Adipocyte (in vitro differentiated cells): ENCODE measurements around the gene SUPT5H.

Experiments used
- DNase-seq: peaks from one replicate; pipeline ENCODE4 v3.0.0-alpha.2; 2015; ENCODE audit warnings: low read depth
- H3K27me3 ChIP-seq: replicated peaks from 2 replicates; pipeline ENCODE4 v1.7.0; 2013; ENCODE audit warnings: mild to moderate bottlenecking, low read length, moderate library complexity; ENCODE audit not compliant: control insufficient read depth, insufficient read depth
- H3K36me3 ChIP-seq: 2 replicates; pipeline ENCODE4 v1.7.0; 2013; ENCODE audit warnings: low read length, mild to moderate bottlenecking, moderate library complexity; ENCODE audit not compliant: control insufficient read depth, insufficient read depth, severe bottlenecking
- H3K4me1 ChIP-seq: 2 replicates; pipeline ENCODE4 v1.7.0; 2013; ENCODE audit warnings: mild to moderate bottlenecking, low read length, moderate library complexity; ENCODE audit not compliant: control insufficient read depth, insufficient read depth
- H3K4me3 ChIP-seq: 2 replicates; pipeline ENCODE4 v1.7.0; 2013; ENCODE audit warnings: mild to moderate bottlenecking, low read length, moderate library complexity
- H3K9ac ChIP-seq: 2 replicates; pipeline ENCODE4 v1.7.0; 2013; ENCODE audit warnings: mild to moderate bottlenecking, low read length, moderate library complexity
- H3K9me3 ChIP-seq: 2 replicates; pipeline ENCODE4 v1.7.0; 2013; ENCODE audit warnings: mild to moderate bottlenecking, low read length, moderate library complexity; ENCODE audit not compliant: control insufficient read depth

The SUPT5H gene

GRCh38 chr19:39433480-39434079 is 11.8 kb upstream of the SUPT5H start:
- H3K27me3 ChIP-seq, result no peaks in the 10 kb centered on the region

GRCh38 chr19:39434123-39435076 is 11.0 kb upstream of the SUPT5H start:
- Histone ChIP-seq H3K9me3 (no peaks in the 10 kb centered on the region), H3K27me3 (no peaks in the 10 kb centered on the region)

More at GRCh38 chr19:39433480-39434079, 11.8 kb upstream of the SUPT5H start:
- H3K36me3 ChIP-seq, result peaks cover 31% of the 10 kb centered on the region
- H3K4me1 ChIP-seq, result peaks cover 25% of the 10 kb centered on the region
- no peak for DNase-seq
- H3K4me3 ChIP-seq, result no peak overlapping the region
- no peaks in the 10 kb centered on the region for H3K9me3 ChIP-seq
- H3K9ac ChIP-seq, result peak overlapping the region; percentile 98

GRCh38 chr19:39435499-39436349 is 9.7 kb upstream of the SUPT5H start, which contains the start of gene RPS16:
TSS of gene RPS16 (minus strand) at chr19:39435949. CDS start at chr19:39435895, 54 bp downstream.
- H3K9me3 ChIP-seq, result no peaks in the 10 kb centered on the region
- peak; percentile 100 for DNase-seq
- peaks cover 20% of the 10 kb centered on the region for H3K4me1 ChIP-seq
- H3K4me3 ChIP-seq, result peak within 1 kb of the TSS; percentile 96
- H3K9ac ChIP-seq, result peak within 1 kb of the TSS; percentile 98
- H3K27me3 ChIP-seq, result no peaks in the 10 kb centered on the region
- H3K36me3 ChIP-seq, result peaks cover 31% of the 10 kb centered on the region

More at GRCh38 chr19:39434123-39435076, 11.0 kb upstream of the SUPT5H start:
- H3K4me3 ChIP-seq, result peak overlapping the region; percentile 96
- peaks cover 19% of the 10 kb centered on the region for H3K4me1 ChIP-seq
- H3K9ac ChIP-seq, result peak overlapping the region; percentile 98
- DNase-seq, result no peak
- H3K36me3 ChIP-seq, result peaks cover 31% of the 10 kb centered on the region

DNA sequence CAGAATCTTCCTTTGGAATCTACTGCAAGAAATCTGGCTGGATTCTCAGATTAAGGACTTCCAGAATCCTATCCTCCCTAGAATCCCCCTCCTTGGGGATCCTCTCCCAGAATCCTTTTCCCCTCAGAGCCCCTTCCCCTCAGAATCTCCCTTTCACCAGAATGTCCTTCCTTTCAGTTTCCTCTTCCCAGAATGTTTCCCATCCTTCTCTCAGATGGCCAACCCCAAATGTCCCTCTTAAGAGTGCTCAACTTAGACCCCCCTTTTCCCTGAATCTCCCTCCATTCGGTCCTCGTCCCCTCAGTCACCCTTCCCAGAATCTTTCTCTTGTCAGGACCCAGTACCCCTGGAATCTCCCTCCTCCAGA is 9.0 kb upstream of the SUPT5H start:
- Histone ChIP-seq H3K9me3 (no peaks in the 10 kb centered on the region), H3K36me3 (peaks cover 29% of the 10 kb centered on the region), H3K4me1 (peaks cover 24% of the 10 kb centered on the region), H3K9ac (peak overlapping the region; percentile 98), H3K4me3 (peak overlapping the region; percentile 96), H3K27me3 (no peaks in the 10 kb centered on the region)
- DNase-seq, result no peak

- DNase-seq, result peak; percentile 35
- no peak overlapping the region for H3K4me3 ChIP-seq
- H3K27me3 ChIP-seq, result no peaks in the 10 kb centered on the region
- H3K9me3 ChIP-seq, result no peaks in the 10 kb centered on the region
- peaks cover 13% of the 10 kb centered on the region for H3K36me3 ChIP-seq
- no peak overlapping the region for H3K9ac ChIP-seq
- H3K4me1 ChIP-seq, result peaks cover 24% of the 10 kb centered on the region
Observed at GRCh38 chr19:39438270-39438934, 7.0 kb upstream of the SUPT5H start.

GRCh38 chr19:39444598-39445195 is 685 bp upstream of the SUPT5H start:
- H3K9ac ChIP-seq, result peak overlapping the region; percentile 95
- peak; percentile 53 for DNase-seq
- H3K27me3 ChIP-seq, result no peaks in the 10 kb centered on the region
- no peaks in the 10 kb centered on the region for H3K9me3 ChIP-seq
- H3K4me3 ChIP-seq, result peak overlapping the region; percentile 97
- peaks cover 32% of the 10 kb centered on the region for H3K4me1 ChIP-seq
- H3K36me3 ChIP-seq, result peaks cover 2% of the 10 kb centered on the region

DNA sequence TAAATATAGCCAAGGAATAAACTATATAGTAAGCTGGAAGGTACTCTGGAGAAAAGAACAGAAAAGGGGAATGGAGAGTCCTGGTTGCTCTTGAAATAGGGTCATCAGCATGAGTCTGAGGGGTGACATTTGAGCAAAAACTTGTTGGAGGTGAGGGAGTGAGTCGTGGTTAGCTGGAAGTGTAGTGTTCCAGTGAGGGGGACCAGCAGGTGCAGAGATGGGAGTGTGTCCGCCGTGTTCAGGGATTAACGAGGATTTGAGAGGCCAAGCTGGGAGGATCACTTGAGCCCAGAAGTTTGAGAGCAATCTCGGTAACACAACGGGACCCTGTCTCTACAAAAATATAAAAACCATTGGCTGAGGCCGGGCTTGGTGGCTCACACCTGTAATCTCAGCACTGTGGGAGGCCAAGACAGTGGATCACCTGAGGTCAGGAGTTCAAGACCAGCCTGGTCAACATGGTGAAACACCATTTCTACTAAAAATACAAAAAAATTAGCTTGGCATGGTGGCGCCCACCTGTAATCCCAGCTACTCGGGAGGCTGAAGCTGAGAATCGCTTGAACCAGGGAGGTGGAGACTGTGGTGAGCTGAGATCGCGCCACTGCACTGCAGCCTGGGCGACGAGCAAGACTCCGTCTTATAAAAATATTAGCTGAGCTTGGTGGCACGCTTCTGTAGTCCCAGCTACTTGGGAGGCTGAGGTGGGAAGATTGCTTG is 1.1 kb downstream of the SUPT5H start:
- H3K9me3 ChIP-seq, result no peaks in the 10 kb centered on the region
- H3K4me1 ChIP-seq, result peaks cover 27% of the 10 kb centered on the region
- H3K4me3 ChIP-seq, result peak overlapping the region; percentile 97
- H3K9ac ChIP-seq, result peak overlapping the region; percentile 95
- H3K27me3 ChIP-seq, result no peaks in the 10 kb centered on the region
- H3K36me3 ChIP-seq, result peaks cover 2% of the 10 kb centered on the region
- no peak for DNase-seq

DNA sequence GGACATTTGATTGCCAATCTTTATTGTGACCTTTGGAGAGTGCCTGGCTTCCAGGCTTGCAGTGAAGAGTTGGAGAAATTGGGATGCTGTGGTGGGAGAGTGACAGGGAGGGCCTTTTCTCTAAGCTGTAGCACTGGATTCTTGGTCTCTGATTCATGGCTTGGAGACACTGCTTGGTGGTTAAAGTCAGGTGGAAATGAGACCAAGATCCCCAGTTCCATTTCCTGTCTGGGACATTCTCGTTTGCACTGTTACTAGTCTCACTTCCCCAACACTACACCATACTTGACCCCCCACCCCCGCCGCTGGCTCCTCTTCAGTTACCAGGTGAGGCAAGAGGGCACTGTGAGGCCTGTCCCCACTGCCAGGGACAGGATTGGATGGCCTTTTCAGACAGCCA is 2.9 kb downstream of the SUPT5H start:
- peak overlapping the region; percentile 38 for H3K9ac ChIP-seq
- H3K4me3 ChIP-seq, result peak overlapping the region; percentile 42
- peak; percentile 30 for DNase-seq
- no peaks in the 10 kb centered on the region for H3K9me3 ChIP-seq
- no peaks in the 10 kb centered on the region for H3K27me3 ChIP-seq
- peaks cover 9% of the 10 kb centered on the region for H3K36me3 ChIP-seq
- peaks cover 27% of the 10 kb centered on the region for H3K4me1 ChIP-seq

- DNase-seq, result no peak
- Histone ChIP-seq H3K9me3 (no peaks in the 10 kb centered on the region), H3K9ac (no peak overlapping the region), H3K4me1 (peaks cover 27% of the 10 kb centered on the region), H3K36me3 (peaks cover 19% of the 10 kb centered on the region), H3K4me3 (no peak overlapping the region), H3K27me3 (no peaks in the 10 kb centered on the region)
Observed at GRCh38 chr19:39449116-39449797, 3.9 kb downstream of the SUPT5H start.
